ENCODE data around the gene MRPL50.
A peak's percentile ranks its signal among the peaks of the same experiment; 100 is the strongest.

- TF ChIP-seq POLR2A (IDR thresholded peaks at IDR 0.05) (peak; percentile 42), CTCF (IDR thresholded peaks at IDR 0.05) (no peak)
Measured at GRCh38 chr9:101381833-101382342, 16.5 kb downstream of the MRPL50 start.

Measured in right lobe of liver (tissue), 4 donors.